ENCODE data around the gene WBP11. TPM values are rescaled to one million over a fixed set of nuclear protein-coding genes. Genes with fewer than 3 reads are reported as not detected.

WBP11 gene
- polyA plus RNA-seq, result 10 to 100 TPM; 10.7 to 15.2 TPM

GRCh38 chr12:14803011-14803829 lies at the start of gene WBP11, which contains the start of gene C12orf60:
WBP11 (minus strand) TSS chr12:14803478; CDS start chr12:14801383, 2,095 bp downstream.
C12orf60 (plus strand) TSS chr12:14803670; CDS start chr12:14822936, 19,266 bp downstream.
- 0% methylated on average over 46 to 50 of the region's 50 CpGs for WGBS, 2 donors
- Histone ChIP-seq H3K9me3 (ENCODE audit: control insufficient read depth in 2 of 2, insufficient read depth in 1 of 2, low read depth in 1 of 2, low read length in 1 of 2) (no peaks in the 10 kb centered on the region), H3K4me1 (ENCODE audit: control insufficient read depth in 2 of 2, insufficient read depth in 2 of 2, low read length in 1 of 2) (no peaks in the 10 kb centered on the region)

GRCh38 chr12:14852880-14853279 lies 49.6 kb upstream of the WBP11 start:
- Histone ChIP-seq H3K4me1 (ENCODE audit: control insufficient read depth in 2 of 2, insufficient read depth in 2 of 2, low read length in 1 of 2) (no peaks in the 10 kb centered on the region), H3K36me3 (ENCODE audit: control insufficient read depth in 2 of 2, insufficient read depth in 2 of 2, low read length in 1 of 2) (no peaks in the 10 kb centered on the region), H3K27ac (ENCODE audit: low read depth in 2 of 2, low read length in 1 of 2) (no peak overlapping the region), H3K27me3 (ENCODE audit: control insufficient read depth in 1 of 2, insufficient read depth in 2 of 2, low read length in 2 of 2) (no peaks in the 10 kb centered on the region), H3K9me3 (ENCODE audit: control insufficient read depth in 2 of 2, insufficient read depth in 1 of 2, low read depth in 1 of 2, low read length in 1 of 2) (no peaks in the 10 kb centered on the region), H3K4me3 (ENCODE audit: low read depth in 1 of 2, low read length in 2 of 2) (no peak overlapping the region)

More at GRCh38 chr12:14803011-14803829, at the start of gene WBP11, which contains the start of gene C12orf60:
- Histone ChIP-seq H3K27ac (ENCODE audit: low read depth in 2 of 2, low read length in 1 of 2) (peak within 1 kb of the TSS; percentile 74 to 97), H3K36me3 (ENCODE audit: control insufficient read depth in 2 of 2, insufficient read depth in 2 of 2, low read length in 1 of 2) (peaks cover 2 to 4% of the 10 kb centered on the region in 2 donors), H3K27me3 (ENCODE audit: control insufficient read depth in 1 of 2, insufficient read depth in 2 of 2, low read length in 2 of 2) (no peaks in the 10 kb centered on the region), H3K4me3 (ENCODE audit: low read depth in 1 of 2, low read length in 2 of 2) (peak within 1 kb of the TSS; percentile 82 to 100)

GRCh38 chr12:14850929-14851663 lies 47.8 kb upstream of the WBP11 start:
- Histone ChIP-seq H3K4me1 (ENCODE audit: control insufficient read depth in 2 of 2, insufficient read depth in 2 of 2, low read length in 1 of 2) (no peaks in the 10 kb centered on the region), H3K9me3 (ENCODE audit: control insufficient read depth in 2 of 2, insufficient read depth in 1 of 2, low read depth in 1 of 2, low read length in 1 of 2) (no peaks in the 10 kb centered on the region), H3K36me3 (ENCODE audit: control insufficient read depth in 2 of 2, insufficient read depth in 2 of 2, low read length in 1 of 2) (no peaks in the 10 kb centered on the region), H3K4me3 (ENCODE audit: low read depth in 1 of 2, low read length in 2 of 2) (no peak overlapping the region), H3K27ac (ENCODE audit: low read depth in 2 of 2, low read length in 1 of 2) (no peak overlapping the region), H3K27me3 (ENCODE audit: control insufficient read depth in 1 of 2, insufficient read depth in 2 of 2, low read length in 2 of 2) (no peaks in the 10 kb centered on the region)
- WGBS, 2 donors, result 24 to 87% methylated on average over 1 of the region's 1 CpG

- H3K36me3 ChIP-seq (ENCODE audit: control insufficient read depth in 2 of 2, insufficient read depth in 2 of 2, low read length in 1 of 2), result no peaks in the 10 kb centered on the region
- no peak overlapping the region for H3K27ac ChIP-seq (ENCODE audit: low read depth in 2 of 2, low read length in 1 of 2)
- no peak overlapping the region for H3K4me3 ChIP-seq (ENCODE audit: low read depth in 1 of 2, low read length in 2 of 2)
- H3K4me1 ChIP-seq (ENCODE audit: control insufficient read depth in 2 of 2, insufficient read depth in 2 of 2, low read length in 1 of 2), result no peaks in the 10 kb centered on the region
- no peaks in the 10 kb centered on the region for H3K9me3 ChIP-seq (ENCODE audit: control insufficient read depth in 2 of 2, insufficient read depth in 1 of 2, low read depth in 1 of 2, low read length in 1 of 2)
- whole genome bisulfite sequencing, 2 donors, result 44 to 51% methylated on average over 2 of the region's 2 CpGs
- no peaks in the 10 kb centered on the region for H3K27me3 ChIP-seq (ENCODE audit: control insufficient read depth in 1 of 2, insufficient read depth in 2 of 2, low read length in 2 of 2)
Observed at GRCh38 chr12:14849661-14850060, 46.4 kb upstream of the WBP11 start.

- H3K4me1 ChIP-seq (ENCODE audit: control insufficient read depth in 2 of 2, insufficient read depth in 2 of 2, low read length in 1 of 2), result no peaks in the 10 kb centered on the region
- WGBS, 2 donors, result 60 to 82% methylated on average over 4 of the region's 4 CpGs
- H3K4me3 ChIP-seq (ENCODE audit: low read depth in 1 of 2, low read length in 2 of 2), result no peak overlapping the region
- no peaks in the 10 kb centered on the region for H3K27me3 ChIP-seq (ENCODE audit: control insufficient read depth in 1 of 2, insufficient read depth in 2 of 2, low read length in 2 of 2)
- H3K36me3 ChIP-seq (ENCODE audit: control insufficient read depth in 2 of 2, insufficient read depth in 2 of 2, low read length in 1 of 2), result no peaks in the 10 kb centered on the region
- no peaks in the 10 kb centered on the region for H3K9me3 ChIP-seq (ENCODE audit: control insufficient read depth in 2 of 2, insufficient read depth in 1 of 2, low read depth in 1 of 2, low read length in 1 of 2)
- no peak overlapping the region for H3K27ac ChIP-seq (ENCODE audit: low read depth in 2 of 2, low read length in 1 of 2)
Observed at GRCh38 chr12:14846876-14847580, 43.8 kb upstream of the WBP11 start.

- Histone ChIP-seq H3K4me1 (ENCODE audit: control insufficient read depth in 2 of 2, insufficient read depth in 2 of 2, low read length in 1 of 2) (peaks cover 0 to 4% of the 10 kb centered on the region in 2 donors), H3K36me3 (ENCODE audit: control insufficient read depth in 2 of 2, insufficient read depth in 2 of 2, low read length in 1 of 2) (no peaks in the 10 kb centered on the region), H3K27ac (ENCODE audit: low read depth in 2 of 2, low read length in 1 of 2) (no peak overlapping the region), H3K9me3 (ENCODE audit: control insufficient read depth in 2 of 2, insufficient read depth in 1 of 2, low read depth in 1 of 2, low read length in 1 of 2) (no peaks in the 10 kb centered on the region), H3K27me3 (ENCODE audit: control insufficient read depth in 1 of 2, insufficient read depth in 2 of 2, low read length in 2 of 2) (no peaks in the 10 kb centered on the region), H3K4me3 (ENCODE audit: low read depth in 1 of 2, low read length in 2 of 2) (no peak overlapping the region)
- 38 to 53% methylated on average over 3 of the region's 3 CpGs for WGBS, 2 donors
Observed at GRCh38 chr12:14846042-14846587, 42.8 kb upstream of the WBP11 start.

- H3K9me3 ChIP-seq (ENCODE audit: control insufficient read depth in 2 of 2, insufficient read depth in 1 of 2, low read depth in 1 of 2, low read length in 1 of 2), result no peaks in the 10 kb centered on the region
- no peaks in the 10 kb centered on the region for H3K36me3 ChIP-seq (ENCODE audit: control insufficient read depth in 2 of 2, insufficient read depth in 2 of 2, low read length in 1 of 2)
- no peak overlapping the region for H3K4me3 ChIP-seq (ENCODE audit: low read depth in 1 of 2, low read length in 2 of 2)
- WGBS, 2 donors, result 9 to 11% methylated on average over 3 of the region's 3 CpGs
- no peak overlapping the region for H3K27ac ChIP-seq (ENCODE audit: low read depth in 2 of 2, low read length in 1 of 2)
- H3K4me1 ChIP-seq (ENCODE audit: control insufficient read depth in 2 of 2, insufficient read depth in 2 of 2, low read length in 1 of 2), result peaks cover 0 to 4% of the 10 kb centered on the region in 2 donors
- H3K27me3 ChIP-seq (ENCODE audit: control insufficient read depth in 1 of 2, insufficient read depth in 2 of 2, low read length in 2 of 2), result no peaks in the 10 kb centered on the region
Observed at GRCh38 chr12:14845350-14845750, 42.1 kb upstream of the WBP11 start.

GRCh38 chr12:14844401-14844800 lies 41.1 kb upstream of the WBP11 start:
- Histone ChIP-seq H3K9me3 (ENCODE audit: control insufficient read depth in 2 of 2, insufficient read depth in 1 of 2, low read depth in 1 of 2, low read length in 1 of 2) (no peaks in the 10 kb centered on the region), H3K4me1 (ENCODE audit: control insufficient read depth in 2 of 2, insufficient read depth in 2 of 2, low read length in 1 of 2) (peaks cover 0 to 4% of the 10 kb centered on the region in 2 donors), H3K27me3 (ENCODE audit: control insufficient read depth in 1 of 2, insufficient read depth in 2 of 2, low read length in 2 of 2) (no peaks in the 10 kb centered on the region), H3K27ac (ENCODE audit: low read depth in 2 of 2, low read length in 1 of 2) (no peak overlapping the region), H3K36me3 (ENCODE audit: control insufficient read depth in 2 of 2, insufficient read depth in 2 of 2, low read length in 1 of 2) (no peaks in the 10 kb centered on the region), H3K4me3 (ENCODE audit: low read depth in 1 of 2, low read length in 2 of 2) (no peak overlapping the region)

- Histone ChIP-seq H3K9me3 (ENCODE audit: control insufficient read depth in 2 of 2, insufficient read depth in 1 of 2, low read depth in 1 of 2, low read length in 1 of 2) (no peaks in the 10 kb centered on the region), H3K36me3 (ENCODE audit: control insufficient read depth in 2 of 2, insufficient read depth in 2 of 2, low read length in 1 of 2) (no peaks in the 10 kb centered on the region), H3K27ac (ENCODE audit: low read depth in 2 of 2, low read length in 1 of 2) (peak within 1 kb of the TSS in 1 of 2 donors; percentile 49), H3K4me3 (ENCODE audit: low read depth in 1 of 2, low read length in 2 of 2) (no peak within 1 kb of the TSS), H3K4me1 (ENCODE audit: control insufficient read depth in 2 of 2, insufficient read depth in 2 of 2, low read length in 1 of 2) (peaks cover 0 to 4% of the 10 kb centered on the region in 2 donors), H3K27me3 (ENCODE audit: control insufficient read depth in 1 of 2, insufficient read depth in 2 of 2, low read length in 2 of 2) (no peaks in the 10 kb centered on the region)
- WGBS, 2 donors, result 70 to 79% methylated on average over 10 of the region's 10 CpGs
Observed at GRCh38 chr12:14843425-14843887, 40.2 kb upstream of the WBP11 start, which contains the start of gene ART4. ART4 (minus strand) TSS chr12:14843526; CDS start chr12:14843113, 413 bp downstream.

Data from esophagus (tissue), 2 donors.